ENCODE data around the gene CNTN5.

The CNTN5 gene

DNA sequence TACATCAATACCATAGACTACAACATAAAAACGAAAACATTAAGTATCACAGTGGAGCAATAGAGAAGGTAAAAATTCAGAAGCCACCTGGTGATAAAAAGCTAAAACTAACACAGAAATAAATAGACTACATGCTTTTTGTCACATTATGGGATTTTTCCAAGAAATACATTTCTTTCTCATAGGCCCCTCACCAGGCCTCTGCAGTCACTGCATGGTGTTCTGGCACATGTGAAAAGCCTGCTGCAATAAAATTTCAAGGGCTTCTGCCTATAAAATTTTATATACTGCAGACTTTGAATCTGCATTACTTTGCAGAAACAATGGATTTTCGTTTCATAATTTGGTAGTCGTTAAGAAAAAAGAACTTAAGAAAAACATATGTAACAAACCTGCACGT lies 655.5 kb downstream of the CNTN5 start:
- no peak for ATAC-seq

DNA sequence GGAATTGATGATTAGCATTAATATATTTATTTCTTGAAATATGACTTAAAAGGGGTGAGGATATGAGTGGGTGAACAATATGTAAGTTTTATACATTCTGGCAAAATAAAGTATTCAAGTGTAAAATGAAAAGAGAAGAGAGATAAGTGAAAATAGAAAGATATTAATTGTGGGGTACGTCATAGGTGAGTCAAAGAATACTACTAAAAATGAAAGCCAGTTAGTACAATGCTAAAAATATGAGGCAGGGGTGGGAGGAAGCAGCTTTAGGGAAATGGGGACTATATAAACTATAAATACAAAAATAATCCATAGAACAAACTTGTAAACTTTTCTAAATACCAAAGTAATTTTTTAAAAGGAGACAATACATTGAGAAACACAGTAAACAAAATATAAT lies 661.4 kb downstream of the CNTN5 start:
- ATAC-seq = no peak
- TF ChIP-seq, protein P1, sequence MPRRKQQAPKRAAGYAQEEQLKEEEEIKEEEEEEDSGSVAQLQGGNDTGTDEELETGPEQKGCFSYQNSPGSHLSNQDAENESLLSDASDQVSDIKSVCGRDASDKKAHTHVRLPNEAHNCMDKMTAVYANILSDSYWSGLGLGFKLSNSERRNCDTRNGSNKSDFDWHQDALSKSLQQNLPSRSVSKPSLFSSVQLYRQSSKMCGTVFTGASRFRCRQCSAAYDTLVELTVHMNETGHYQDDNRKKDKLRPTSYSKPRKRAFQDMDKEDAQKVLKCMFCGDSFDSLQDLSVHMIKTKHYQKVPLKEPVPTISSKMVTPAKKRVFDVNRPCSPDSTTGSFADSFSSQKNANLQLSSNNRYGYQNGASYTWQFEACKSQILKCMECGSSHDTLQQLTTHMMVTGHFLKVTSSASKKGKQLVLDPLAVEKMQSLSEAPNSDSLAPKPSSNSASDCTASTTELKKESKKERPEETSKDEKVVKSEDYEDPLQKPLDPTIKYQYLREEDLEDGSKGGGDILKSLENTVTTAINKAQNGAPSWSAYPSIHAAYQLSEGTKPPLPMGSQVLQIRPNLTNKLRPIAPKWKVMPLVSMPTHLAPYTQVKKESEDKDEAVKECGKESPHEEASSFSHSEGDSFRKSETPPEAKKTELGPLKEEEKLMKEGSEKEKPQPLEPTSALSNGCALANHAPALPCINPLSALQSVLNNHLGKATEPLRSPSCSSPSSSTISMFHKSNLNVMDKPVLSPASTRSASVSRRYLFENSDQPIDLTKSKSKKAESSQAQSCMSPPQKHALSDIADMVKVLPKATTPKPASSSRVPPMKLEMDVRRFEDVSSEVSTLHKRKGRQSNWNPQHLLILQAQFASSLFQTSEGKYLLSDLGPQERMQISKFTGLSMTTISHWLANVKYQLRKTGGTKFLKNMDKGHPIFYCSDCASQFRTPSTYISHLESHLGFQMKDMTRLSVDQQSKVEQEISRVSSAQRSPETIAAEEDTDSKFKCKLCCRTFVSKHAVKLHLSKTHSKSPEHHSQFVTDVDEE (CRISPR knock-in tag; IDR thresholded peaks at IDR 0.05) = no peak
- TF ChIP-seq ZNF8 (CRISPR knock-in tag; IDR thresholded peaks at IDR 0.05) (no peak), ZNF70 (CRISPR knock-in tag; IDR thresholded peaks at IDR 0.05) (no peak), BACH2 (CRISPR knock-in tag; IDR thresholded peaks at IDR 0.05; ENCODE audit: borderline replicate concordance) (no peak), ARNTL (CRISPR knock-in tag; IDR thresholded peaks at IDR 0.05; ENCODE audit: borderline replicate concordance, low read depth) (no peak), CSDC2 (CRISPR knock-in tag; IDR thresholded peaks at IDR 0.05) (no peak)

More for the DNA sequence above, 655.5 kb downstream of the CNTN5 start:
- TF ChIP-seq, protein P1 (CRISPR knock-in tag; IDR thresholded peaks at IDR 0.05) = no peak
- no peak for TF ChIP-seq ZNF70 (CRISPR knock-in tag; IDR thresholded peaks at IDR 0.05)
- no peak for TF ChIP-seq ZC3H10 (CRISPR knock-in tag; IDR thresholded peaks at IDR 0.05)
- TF ChIP-seq ZNF565 (CRISPR knock-in tag; conservative IDR thresholded peaks at IDR 0.05; ENCODE audit: low read depth) = no peak
- TF ChIP-seq PPARA (CRISPR knock-in tag; IDR thresholded peaks at IDR 0.05; ENCODE audit: borderline replicate concordance) = no peak
- TF ChIP-seq, protein P2, sequence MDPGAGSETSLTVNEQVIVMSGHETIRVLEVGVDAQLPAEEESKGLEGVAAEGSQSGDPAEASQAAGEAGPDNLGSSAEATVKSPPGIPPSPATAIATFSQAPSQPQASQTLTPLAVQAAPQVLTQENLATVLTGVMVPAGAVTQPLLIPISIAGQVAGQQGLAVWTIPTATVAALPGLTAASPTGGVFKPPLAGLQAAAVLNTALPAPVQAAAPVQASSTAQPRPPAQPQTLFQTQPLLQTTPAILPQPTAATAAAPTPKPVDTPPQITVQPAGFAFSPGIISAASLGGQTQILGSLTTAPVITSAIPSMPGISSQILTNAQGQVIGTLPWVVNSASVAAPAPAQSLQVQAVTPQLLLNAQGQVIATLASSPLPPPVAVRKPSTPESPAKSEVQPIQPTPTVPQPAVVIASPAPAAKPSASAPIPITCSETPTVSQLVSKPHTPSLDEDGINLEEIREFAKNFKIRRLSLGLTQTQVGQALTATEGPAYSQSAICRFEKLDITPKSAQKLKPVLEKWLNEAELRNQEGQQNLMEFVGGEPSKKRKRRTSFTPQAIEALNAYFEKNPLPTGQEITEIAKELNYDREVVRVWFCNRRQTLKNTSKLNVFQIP (CRISPR knock-in tag; IDR thresholded peaks at IDR 0.05; ENCODE audit: borderline replicate concordance, low read depth) = no peak
- TF ChIP-seq ARNTL (CRISPR knock-in tag; IDR thresholded peaks at IDR 0.05; ENCODE audit: borderline replicate concordance, low read depth) = no peak
- TF ChIP-seq, protein P3, sequence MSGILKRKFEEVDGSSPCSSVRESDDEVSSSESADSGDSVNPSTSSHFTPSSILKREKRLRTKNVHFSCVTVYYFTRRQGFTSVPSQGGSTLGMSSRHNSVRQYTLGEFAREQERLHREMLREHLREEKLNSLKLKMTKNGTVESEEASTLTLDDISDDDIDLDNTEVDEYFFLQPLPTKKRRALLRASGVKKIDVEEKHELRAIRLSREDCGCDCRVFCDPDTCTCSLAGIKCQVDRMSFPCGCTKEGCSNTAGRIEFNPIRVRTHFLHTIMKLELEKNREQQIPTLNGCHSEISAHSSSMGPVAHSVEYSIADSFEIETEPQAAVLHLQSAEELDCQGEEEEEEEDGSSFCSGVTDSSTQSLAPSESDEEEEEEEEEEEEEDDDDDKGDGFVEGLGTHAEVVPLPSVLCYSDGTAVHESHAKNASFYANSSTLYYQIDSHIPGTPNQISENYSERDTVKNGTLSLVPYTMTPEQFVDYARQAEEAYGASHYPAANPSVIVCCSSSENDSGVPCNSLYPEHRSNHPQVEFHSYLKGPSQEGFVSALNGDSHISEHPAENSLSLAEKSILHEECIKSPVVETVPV (CRISPR knock-in tag; IDR thresholded peaks at IDR 0.05) = no peak
- no peak for TF ChIP-seq OSR1 (CRISPR knock-in tag; IDR thresholded peaks at IDR 0.05)

DNA sequence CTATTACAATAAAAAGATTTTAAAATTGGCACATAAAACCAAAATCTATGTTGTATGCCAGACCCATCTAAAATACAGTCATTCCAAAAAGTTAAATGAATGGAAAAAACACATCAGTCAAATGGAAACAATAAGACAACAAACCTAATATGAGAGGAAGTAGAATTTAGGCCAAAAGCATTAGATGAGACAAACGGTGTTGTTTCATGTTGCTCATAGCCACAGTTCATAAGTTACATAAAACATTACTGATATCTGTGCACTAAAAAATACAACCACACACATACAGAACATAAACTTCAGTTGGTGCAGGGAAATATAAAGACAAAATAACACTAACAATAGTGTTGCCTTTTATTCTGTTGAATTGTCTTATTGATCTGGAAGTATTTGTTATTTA lies 661.9 kb downstream of the CNTN5 start:
- ATAC-seq = no peak

More for the DNA sequence above, 661.9 kb downstream of the CNTN5 start:
- TF ChIP-seq GLIS3 (CRISPR knock-in tag; IDR thresholded peaks at IDR 0.05) (no peak), ISL1 (CRISPR knock-in tag; IDR thresholded peaks at IDR 0.05) (no peak), OSR1 (CRISPR knock-in tag; IDR thresholded peaks at IDR 0.05) (no peak), TOX (CRISPR knock-in tag; IDR thresholded peaks at IDR 0.05; ENCODE audit: borderline replicate concordance) (no peak), ZFP30 (CRISPR knock-in tag; IDR thresholded peaks at IDR 0.05) (no peak), SNAI2 (CRISPR knock-in tag; IDR thresholded peaks at IDR 0.05) (no peak), BACH2 (CRISPR knock-in tag; IDR thresholded peaks at IDR 0.05; ENCODE audit: borderline replicate concordance) (no peak), ZFP3 (CRISPR knock-in tag; IDR thresholded peaks at IDR 0.05) (no peak), ESRRG (CRISPR knock-in tag; IDR thresholded peaks at IDR 0.05) (no peak), ZNF565 (CRISPR knock-in tag; conservative IDR thresholded peaks at IDR 0.05; ENCODE audit: low read depth) (no peak), CSDC2 (CRISPR knock-in tag; IDR thresholded peaks at IDR 0.05) (no peak)
- TF ChIP-seq, protein P1 (CRISPR knock-in tag; IDR thresholded peaks at IDR 0.05) = no peak
- TF ChIP-seq, protein P3 (CRISPR knock-in tag; IDR thresholded peaks at IDR 0.05) = no peak
- TF ChIP-seq, protein P4, sequence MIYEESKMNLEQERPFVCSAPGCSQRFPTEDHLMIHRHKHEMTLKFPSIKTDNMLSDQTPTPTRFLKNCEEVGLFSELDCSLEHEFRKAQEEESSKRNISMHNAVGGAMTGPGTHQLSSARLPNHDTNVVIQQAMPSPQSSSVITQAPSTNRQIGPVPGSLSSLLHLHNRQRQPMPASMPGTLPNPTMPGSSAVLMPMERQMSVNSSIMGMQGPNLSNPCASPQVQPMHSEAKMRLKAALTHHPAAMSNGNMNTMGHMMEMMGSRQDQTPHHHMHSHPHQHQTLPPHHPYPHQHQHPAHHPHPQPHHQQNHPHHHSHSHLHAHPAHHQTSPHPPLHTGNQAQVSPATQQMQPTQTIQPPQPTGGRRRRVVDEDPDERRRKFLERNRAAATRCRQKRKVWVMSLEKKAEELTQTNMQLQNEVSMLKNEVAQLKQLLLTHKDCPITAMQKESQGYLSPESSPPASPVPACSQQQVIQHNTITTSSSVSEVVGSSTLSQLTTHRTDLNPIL (CRISPR knock-in tag; IDR thresholded peaks at IDR 0.05; ENCODE audit: low read depth) = no peak
- TF ChIP-seq, protein P5, sequence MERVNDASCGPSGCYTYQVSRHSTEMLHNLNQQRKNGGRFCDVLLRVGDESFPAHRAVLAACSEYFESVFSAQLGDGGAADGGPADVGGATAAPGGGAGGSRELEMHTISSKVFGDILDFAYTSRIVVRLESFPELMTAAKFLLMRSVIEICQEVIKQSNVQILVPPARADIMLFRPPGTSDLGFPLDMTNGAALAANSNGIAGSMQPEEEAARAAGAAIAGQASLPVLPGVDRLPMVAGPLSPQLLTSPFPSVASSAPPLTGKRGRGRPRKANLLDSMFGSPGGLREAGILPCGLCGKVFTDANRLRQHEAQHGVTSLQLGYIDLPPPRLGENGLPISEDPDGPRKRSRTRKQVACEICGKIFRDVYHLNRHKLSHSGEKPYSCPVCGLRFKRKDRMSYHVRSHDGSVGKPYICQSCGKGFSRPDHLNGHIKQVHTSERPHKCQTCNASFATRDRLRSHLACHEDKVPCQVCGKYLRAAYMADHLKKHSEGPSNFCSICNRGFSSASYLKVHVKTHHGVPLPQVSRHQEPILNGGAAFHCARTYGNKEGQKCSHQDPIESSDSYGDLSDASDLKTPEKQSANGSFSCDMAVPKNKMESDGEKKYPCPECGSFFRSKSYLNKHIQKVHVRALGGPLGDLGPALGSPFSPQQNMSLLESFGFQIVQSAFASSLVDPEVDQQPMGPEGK (CRISPR knock-in tag; IDR thresholded peaks at IDR 0.05; ENCODE audit: borderline replicate concordance) = no peak

Measured in SK-N-SH treated with all-trans-retinoic acid at 6 μM for 48 hours (cell line).